GM10266 (cell line): ENCODE results near the gene SUGCT.

Source experiments
- DNase-seq: peaks from one replicate; pipeline ENCODE4 v3.0.0; 2012; ENCODE audit errors: extremely low spot score
- CTCF ChIP-seq: IDR thresholded peaks from 2 replicates; pipeline ENCODE4 v1.5.1; 2012; ENCODE audit warnings: mild to moderate bottlenecking, low read depth; ENCODE audit not compliant: control insufficient read depth, insufficient read depth; ENCODE audit errors: missing control alignments

SUGCT gene

GRCh38 chr7:40194745-40195144 is 59.9 kb downstream of the SUGCT start:
- no peak for DNase-seq
- TF ChIP-seq CTCF = no peak

DNA sequence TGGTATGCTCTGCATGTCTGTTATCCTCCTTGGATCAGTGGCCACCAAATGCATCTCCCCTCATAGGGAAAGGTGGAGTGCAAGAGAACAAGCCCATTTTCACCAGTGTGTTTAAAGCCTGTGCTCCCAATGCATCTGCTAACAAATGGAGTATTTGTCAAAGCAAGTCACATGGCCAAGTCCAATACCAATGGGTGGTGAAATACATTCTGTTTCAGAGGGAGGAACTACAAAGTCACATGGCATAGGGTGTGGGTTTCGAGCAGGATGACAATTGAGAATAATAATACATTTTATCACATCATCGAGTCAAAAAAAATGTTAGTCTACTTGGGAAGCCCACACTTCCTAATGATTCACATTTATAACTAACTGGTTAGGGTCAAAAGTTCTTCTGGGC is 62.7 kb downstream of the SUGCT start:
- no peak for TF ChIP-seq CTCF
- DNase-seq = no peak

DNA sequence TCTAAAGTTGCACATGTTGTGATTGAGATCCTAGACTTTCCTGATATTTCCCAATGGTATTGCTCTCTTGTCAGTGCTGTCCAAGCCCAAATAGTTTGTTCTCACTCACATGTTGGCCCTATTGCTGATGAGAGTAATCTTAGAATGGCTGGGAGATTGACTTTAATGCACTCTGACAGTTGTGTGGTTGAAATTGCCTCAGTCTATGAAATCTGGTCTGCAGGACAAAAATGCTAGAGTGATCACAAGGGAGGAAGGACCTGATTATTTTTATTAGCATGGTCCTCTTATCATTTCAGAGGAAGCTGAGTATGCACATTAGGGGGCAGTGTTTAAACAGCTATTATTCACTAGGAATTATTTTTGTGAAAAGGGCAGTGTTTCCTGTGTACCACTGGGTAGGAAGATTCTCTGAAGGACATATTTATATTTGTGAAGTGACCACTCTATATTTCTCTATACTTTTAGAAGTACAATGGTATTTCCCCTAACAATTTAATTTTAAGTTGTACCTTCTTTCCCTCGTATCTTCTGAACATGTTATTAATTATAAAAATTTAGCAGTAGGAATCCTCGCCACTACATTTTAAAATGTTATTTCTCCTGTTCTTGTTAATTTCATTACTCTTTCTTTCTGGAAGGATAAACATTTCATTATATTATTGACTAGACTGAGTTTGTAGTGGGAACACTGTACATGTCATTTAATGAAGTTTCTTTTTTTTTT is 64.4 kb downstream of the SUGCT start:
- peak; percentile 25 for TF ChIP-seq CTCF
- DNase-seq = no peak

DNA sequence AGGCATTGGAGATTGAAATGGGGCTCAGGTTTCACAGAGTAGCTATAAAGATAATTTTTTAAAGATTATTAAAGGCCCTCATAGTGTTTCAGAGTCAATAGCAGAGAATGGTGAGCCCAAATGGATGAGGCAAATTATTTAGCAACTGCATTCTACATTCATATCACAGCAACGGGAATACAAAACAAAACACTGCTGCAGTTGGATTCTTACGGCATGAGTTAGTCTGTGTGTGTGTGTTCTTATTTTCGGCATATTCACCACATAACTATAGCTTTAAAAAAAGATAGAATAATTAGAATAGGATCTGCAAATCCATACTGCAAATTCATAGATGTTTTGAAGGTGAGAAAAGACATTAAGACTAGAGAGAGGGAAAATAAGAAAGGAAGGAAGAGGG is 66.0 kb downstream of the SUGCT start:
- DNase-seq = no peak

DNA sequence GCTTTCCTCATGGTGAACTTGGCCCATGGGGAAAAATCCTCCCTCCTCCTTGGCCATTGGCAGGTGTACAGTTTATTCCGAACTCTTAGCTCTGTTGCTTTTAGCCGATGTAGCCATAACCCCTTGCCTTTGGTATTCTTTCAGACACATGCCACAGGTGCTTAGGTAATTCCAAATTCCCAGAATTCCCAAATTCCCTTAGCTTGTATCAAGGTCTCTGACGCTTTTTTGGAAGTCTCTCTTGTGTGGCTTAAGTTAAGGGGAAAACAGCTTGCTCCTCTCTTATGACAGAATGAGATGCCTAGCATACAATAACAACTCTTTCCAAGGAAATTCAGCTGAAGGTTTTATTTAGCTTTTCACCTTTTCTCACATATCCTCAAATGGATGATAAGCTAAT is 68.0 kb downstream of the SUGCT start:
- DNase-seq = no peak
- TF ChIP-seq CTCF = no peak

More for the DNA sequence above, 66.0 kb downstream of the SUGCT start:
- TF ChIP-seq CTCF = no peak

- no peak for DNase-seq
- no peak for TF ChIP-seq CTCF
These were observed 69.8 kb downstream of the SUGCT start for GRCh38 chr7:40204581-40204980.

GRCh38 chr7:40205992-40206391 is 71.2 kb downstream of the SUGCT start:
- no peak for DNase-seq
- TF ChIP-seq CTCF = no peak
